Measurements from ENCODE around the gene DIP2C.

The DIP2C gene

DNA sequence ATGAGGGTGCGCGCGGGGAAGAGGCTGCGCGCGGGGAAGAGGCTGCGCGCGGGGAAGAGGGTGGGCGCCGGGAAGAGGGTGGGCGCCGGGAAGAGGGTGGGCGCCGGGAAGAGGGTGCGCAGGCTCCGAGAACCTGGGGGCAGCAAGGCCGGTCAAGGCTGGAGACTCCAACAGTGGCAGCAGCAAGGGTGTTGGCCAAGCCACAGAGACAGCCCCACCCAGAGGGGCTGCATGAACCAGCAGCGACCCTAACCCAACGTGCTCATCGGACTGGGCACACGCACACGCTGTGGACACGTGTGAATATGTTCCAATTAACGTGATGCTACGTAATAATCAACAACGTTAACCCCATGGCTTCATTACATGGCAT is 48.8 kb downstream of the DIP2C start:
- no peak for TF ChIP-seq LEF1 (IDR thresholded peaks at IDR 0.05; ENCODE audit: borderline replicate concordance)
- CTCF ChIA-PET, result no interaction called here
- POLR2A ChIA-PET, result no interaction called here
- no peak for DNase-seq (ENCODE audit: extremely low spot score)

DNA sequence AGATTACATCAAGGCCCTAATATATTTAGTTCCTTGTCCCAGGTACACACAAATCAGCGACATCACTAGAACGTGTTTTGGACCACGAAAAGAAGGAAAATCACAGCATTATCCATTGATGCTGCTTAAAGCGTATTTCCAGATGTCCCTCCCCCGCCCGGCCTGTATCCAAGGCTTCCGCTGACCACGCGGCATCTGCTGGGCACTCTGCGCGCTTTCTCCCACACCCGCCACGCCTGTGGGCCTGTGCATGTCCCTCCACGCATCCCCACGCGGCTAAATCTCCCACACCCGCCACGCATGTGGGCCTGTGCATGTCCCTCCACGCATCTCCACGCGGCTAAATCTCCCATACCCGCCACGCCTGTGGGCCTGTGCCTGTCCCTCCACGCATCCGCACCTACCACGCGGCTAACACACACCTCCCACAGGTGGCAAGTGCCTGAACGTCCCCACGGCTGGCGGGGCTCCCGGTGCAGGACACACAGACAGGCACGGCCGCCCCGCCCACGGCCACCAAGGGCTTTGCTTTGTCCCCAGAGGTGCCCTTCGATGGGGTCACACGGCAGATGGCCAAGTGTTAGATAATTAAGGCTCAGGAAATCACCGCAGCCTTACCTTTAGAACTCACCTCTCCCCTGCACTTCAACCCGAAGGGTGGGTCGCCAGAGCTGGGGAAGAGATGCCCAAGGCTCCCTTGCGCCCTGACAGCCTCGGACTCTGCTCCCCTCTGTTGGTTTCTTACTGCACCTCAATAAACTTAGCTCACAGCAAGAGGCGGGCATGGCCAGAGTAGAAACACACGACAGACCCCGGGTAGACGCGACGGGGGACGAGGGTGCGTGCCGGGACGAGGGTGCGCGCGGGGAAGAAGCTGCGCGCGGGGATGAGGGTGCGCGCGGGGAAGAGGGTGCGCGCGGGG is 49.5 kb downstream of the DIP2C start:
- ChIA-PET CTCF (no interaction called here), POLR2A (no interaction called here)
- no peak for DNase-seq (ENCODE audit: extremely low spot score)
- no peak for TF ChIP-seq FOXA1 (IDR thresholded peaks at IDR 0.05)

DNA sequence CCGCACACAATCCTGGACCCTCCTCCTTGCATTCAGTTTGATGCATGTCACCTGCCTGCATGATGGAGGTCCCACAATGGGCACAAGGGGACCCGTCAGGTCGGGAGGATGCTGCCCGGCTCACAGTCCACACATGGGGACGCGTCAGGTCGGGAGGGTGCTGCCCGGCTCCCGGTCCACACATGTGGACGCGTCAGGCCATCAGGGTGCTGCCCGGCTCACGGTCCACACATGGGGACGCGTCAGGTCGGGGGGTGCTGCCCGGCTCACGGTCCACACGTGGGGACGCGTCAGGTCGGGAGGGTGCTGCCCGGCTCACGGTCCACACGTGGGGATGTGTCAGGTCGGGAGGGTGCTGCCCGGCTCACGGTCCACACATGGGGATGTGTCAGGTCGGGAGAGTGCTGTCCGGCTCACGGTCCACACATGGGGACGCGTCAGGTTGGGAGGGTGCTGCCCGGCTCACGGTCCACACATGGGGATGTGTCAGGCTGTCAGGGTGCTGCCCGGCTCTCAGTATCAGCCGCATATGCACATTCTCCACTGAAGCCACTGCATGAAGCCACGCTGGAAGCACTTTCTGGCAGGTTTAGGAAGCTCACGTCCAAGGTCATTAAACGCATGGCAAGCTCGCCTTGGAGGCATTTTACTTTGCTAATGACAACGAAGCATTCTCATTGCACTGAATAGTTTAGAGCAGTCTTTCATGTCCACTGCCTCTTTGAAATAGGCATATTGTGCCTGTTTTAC is 50.3 kb downstream of the DIP2C start:
- TF ChIP-seq LEF1 (IDR thresholded peaks at IDR 0.05; ENCODE audit: borderline replicate concordance), result no peak
- CTCF ChIA-PET, result no interaction called here
- POLR2A ChIA-PET, result no interaction called here
- DNase-seq (ENCODE audit: extremely low spot score), result no peak

DNA sequence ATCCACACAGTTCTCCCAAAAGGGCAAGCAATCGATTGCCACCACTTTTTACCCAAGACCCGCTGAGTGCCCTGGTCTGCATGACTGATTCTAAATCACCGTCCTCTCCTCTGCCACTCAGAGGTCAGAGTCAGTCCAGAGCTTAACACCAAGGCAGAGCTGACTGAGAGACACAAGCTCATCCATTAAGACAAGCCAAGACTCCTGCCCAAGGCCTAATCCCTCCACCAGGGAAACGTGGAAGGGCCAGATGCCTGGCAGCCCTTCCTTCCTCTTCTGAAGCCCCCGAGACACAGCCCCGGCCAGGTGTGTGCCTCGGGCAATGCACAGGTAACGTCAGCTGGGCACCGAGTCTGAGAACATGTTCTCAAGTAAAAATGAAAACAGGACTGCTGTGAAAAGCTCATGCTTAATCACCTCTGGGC is 51.7 kb downstream of the DIP2C start:
- TF ChIP-seq ELF4 (IDR thresholded peaks at IDR 0.05), result no peak
- TF ChIP-seq FOXM1 (IDR thresholded peaks at IDR 0.05; ENCODE audit: borderline replicate concordance), result no peak
- TF ChIP-seq L3MBTL2 (conservative IDR thresholded peaks at IDR 0.05), result no peak
- no peak for TF ChIP-seq TARDBP (IDR thresholded peaks at IDR 0.05)
- no peak for TF ChIP-seq LEF1 (IDR thresholded peaks at IDR 0.05; ENCODE audit: borderline replicate concordance)
- ChIA-PET POLR2A (no interaction called here), CTCF (no interaction called here)
- no peak for DNase-seq (ENCODE audit: extremely low spot score)

DNA sequence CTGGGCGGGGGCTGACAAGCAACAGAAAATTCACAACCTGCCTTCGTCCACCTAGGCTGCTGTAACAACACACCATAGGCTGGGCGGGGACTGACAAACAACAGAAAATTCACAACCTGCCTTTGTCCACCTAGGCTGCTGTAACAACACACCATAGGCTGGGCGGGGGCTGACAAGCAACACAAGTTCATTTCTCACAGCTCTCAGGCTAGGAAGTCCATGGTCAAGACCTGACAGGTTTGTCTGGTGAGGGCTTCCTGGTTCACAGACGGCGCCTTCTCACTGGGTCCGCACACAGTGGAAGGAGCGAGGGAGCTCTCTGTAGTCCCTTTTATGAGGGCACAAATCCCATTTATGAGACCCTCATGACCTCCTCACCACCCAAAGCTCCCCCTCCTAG is 52.2 kb downstream of the DIP2C start:
- ChIA-PET POLR2A (no interaction called here), CTCF (no interaction called here)
- no peak for DNase-seq (ENCODE audit: extremely low spot score)
- TF ChIP-seq HDGF (IDR thresholded peaks at IDR 0.05; ENCODE audit: borderline replicate concordance) (no peak), FOXM1 (IDR thresholded peaks at IDR 0.05; ENCODE audit: borderline replicate concordance) (no peak), SP1 (IDR thresholded peaks at IDR 0.05) (no peak), NFRKB (IDR thresholded peaks at IDR 0.05) (no peak), L3MBTL2 (conservative IDR thresholded peaks at IDR 0.05) (no peak), SUZ12 (IDR thresholded peaks at IDR 0.05) (no peak), ELF4 (IDR thresholded peaks at IDR 0.05) (no peak), LEF1 (IDR thresholded peaks at IDR 0.05; ENCODE audit: borderline replicate concordance) (no peak), CTBP1 (IDR thresholded peaks at IDR 0.05; ENCODE audit: borderline replicate concordance) (no peak), FOXK2 (IDR thresholded peaks at IDR 0.05) (no peak), ARNT (IDR thresholded peaks at IDR 0.05) (no peak), ZNF384 (IDR thresholded peaks at IDR 0.05) (no peak)
- TF ChIP-seq, protein P1, sequence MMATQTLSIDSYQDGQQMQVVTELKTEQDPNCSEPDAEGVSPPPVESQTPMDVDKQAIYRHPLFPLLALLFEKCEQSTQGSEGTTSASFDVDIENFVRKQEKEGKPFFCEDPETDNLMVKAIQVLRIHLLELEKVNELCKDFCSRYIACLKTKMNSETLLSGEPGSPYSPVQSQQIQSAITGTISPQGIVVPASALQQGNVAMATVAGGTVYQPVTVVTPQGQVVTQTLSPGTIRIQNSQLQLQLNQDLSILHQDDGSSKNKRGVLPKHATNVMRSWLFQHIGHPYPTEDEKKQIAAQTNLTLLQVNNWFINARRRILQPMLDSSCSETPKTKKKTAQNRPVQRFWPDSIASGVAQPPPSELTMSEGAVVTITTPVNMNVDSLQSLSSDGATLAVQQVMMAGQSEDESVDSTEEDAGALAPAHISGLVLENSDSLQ (IDR thresholded peaks at IDR 0.05), result no peak

DNA sequence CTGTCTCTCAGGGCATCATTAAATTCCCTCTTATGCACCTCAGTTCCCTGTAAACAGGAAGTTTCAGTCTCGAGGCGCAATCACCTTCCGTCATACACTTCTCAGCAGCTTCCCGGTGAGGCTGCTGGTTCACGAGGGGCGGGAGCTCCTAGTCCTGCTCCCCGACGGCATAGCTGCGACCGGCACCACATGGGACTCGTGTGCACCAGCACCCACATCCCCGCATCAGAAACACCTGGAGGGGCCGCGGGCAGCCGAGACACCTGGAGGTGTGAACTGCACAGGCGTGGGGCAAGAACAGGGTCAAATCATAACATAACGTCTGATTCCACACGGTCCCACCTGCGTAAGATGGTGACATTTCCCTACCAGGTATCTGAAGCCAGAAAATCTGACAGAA is 52.7 kb downstream of the DIP2C start:
- ChIA-PET POLR2A (no interaction called here), CTCF (no interaction called here)
- TF ChIP-seq SUZ12 (IDR thresholded peaks at IDR 0.05) (no peak), FOXK2 (IDR thresholded peaks at IDR 0.05) (no peak), ARNT (IDR thresholded peaks at IDR 0.05) (no peak), L3MBTL2 (conservative IDR thresholded peaks at IDR 0.05) (no peak), TARDBP (IDR thresholded peaks at IDR 0.05) (no peak), ELF4 (IDR thresholded peaks at IDR 0.05) (no peak), FOXM1 (IDR thresholded peaks at IDR 0.05; ENCODE audit: borderline replicate concordance) (no peak), CTBP1 (IDR thresholded peaks at IDR 0.05; ENCODE audit: borderline replicate concordance) (no peak), BHLHE40 (IDR thresholded peaks at IDR 0.05; ENCODE audit: borderline replicate concordance) (no peak), HDGF (IDR thresholded peaks at IDR 0.05; ENCODE audit: borderline replicate concordance) (no peak), ZNF384 (IDR thresholded peaks at IDR 0.05) (no peak)
- TF ChIP-seq, protein P1 (IDR thresholded peaks at IDR 0.05), result no peak
- DNase-seq (ENCODE audit: extremely low spot score), result no peak

DNA sequence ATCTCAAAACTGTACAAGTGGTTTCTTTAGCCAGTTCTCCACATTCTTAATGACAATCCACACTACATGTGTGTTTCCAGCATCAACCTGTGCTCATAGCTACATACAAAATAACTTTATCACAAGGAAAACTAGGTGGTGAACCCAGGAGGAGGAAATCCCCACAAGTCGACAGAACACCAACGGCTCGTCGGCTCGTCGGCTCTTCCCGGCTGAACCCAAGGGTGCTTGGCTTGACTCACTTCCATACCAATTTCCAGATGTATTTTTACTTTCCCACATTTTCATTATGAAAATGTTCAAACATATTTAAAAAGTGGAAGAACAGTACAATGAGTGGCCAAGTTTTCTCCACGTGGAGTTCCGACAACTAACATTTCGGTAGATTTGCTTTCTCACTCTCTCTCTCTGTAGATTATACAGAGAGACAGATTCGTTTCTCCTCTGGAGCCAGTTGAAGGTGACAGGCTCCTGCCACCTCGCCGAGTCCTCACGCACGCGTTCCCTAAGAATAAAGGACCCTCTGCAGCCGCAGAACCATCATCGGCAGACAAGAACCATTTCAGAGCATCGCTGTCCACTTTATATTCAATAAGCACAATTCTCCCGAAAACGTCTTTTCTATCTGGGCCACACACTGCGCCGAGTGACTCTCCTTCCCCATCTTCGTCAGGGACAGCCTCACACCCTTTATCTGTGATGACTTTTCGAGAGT is 53.3 kb downstream of the DIP2C start:
- no peak for TF ChIP-seq L3MBTL2 (conservative IDR thresholded peaks at IDR 0.05)
- no peak for TF ChIP-seq SP1 (IDR thresholded peaks at IDR 0.05)
- TF ChIP-seq SUZ12 (IDR thresholded peaks at IDR 0.05), result no peak
- TF ChIP-seq FOXK2 (IDR thresholded peaks at IDR 0.05), result no peak
- no peak for TF ChIP-seq FOXA1 (IDR thresholded peaks at IDR 0.05)
- TF ChIP-seq, protein P1 (IDR thresholded peaks at IDR 0.05), result no peak
- no peak for TF ChIP-seq ARNT (IDR thresholded peaks at IDR 0.05)
- TF ChIP-seq HDGF (IDR thresholded peaks at IDR 0.05; ENCODE audit: borderline replicate concordance), result no peak
- TF ChIP-seq ELF4 (IDR thresholded peaks at IDR 0.05), result no peak
- TF ChIP-seq TARDBP (IDR thresholded peaks at IDR 0.05), result no peak
- no peak for TF ChIP-seq FOXM1 (IDR thresholded peaks at IDR 0.05; ENCODE audit: borderline replicate concordance)
- no peak for TF ChIP-seq LEF1 (IDR thresholded peaks at IDR 0.05; ENCODE audit: borderline replicate concordance)
- TF ChIP-seq BHLHE40 (IDR thresholded peaks at IDR 0.05; ENCODE audit: borderline replicate concordance), result no peak
- no peak for TF ChIP-seq NFRKB (IDR thresholded peaks at IDR 0.05)
- no peak for TF ChIP-seq ZNF384 (IDR thresholded peaks at IDR 0.05)
- DNase-seq (ENCODE audit: extremely low spot score), result no peak
- CTCF ChIA-PET, result no interaction called here
- POLR2A ChIA-PET, result no interaction called here

Measured in HEK293T (cell line).